ENCODE results near the gene MAMLD1. TPM values are rescaled to one million over a fixed set of nuclear protein-coding genes. Genes with fewer than 3 reads are reported as not detected.

MAMLD1 gene
- total and polyA plus RNA-seq, 9 of the 15 experiments (the other 6 are each of a cell fraction or from before 2014, with no cell fraction given), result 0.12 to 0.18 TPM; not detected in 7

- CTCF ChIA-PET (ENCODE audit: low intra/inter-chr PET ratio), result no interaction called here
- H3K79me2 ChIP-seq (ENCODE audit: control insufficient read depth, insufficient read depth, low read length), result no peaks in the 10 kb centered on the region
- no peak for TF ChIP-seq TBL1XR1 (IDR thresholded peaks at IDR 0.05; ENCODE audit: low read length in 2 of 2)
- H3K4me1 ChIP-seq (replicated peaks in 1 of 2; ENCODE audit: control insufficient read depth in 2 of 2, insufficient read depth in 2 of 2, low read length in 2 of 2), result no peaks in the 10 kb centered on the region
- BruUV-seq (replicated peaks), result no TSS peak
- H3K4me3 ChIP-seq, result no peak overlapping the region
- intact Hi-C loops (cut with micrococcal nuclease) (no loop called here), in situ Hi-C loops (cut with MboI) (no loop called here)
- no peak for DNase-seq (ENCODE audit: extremely low read depth in 1 of 4, low spot score in 3 of 4)
- H3K36me3 ChIP-seq (ENCODE audit: control insufficient read depth, insufficient read depth, low read length), result no peaks in the 10 kb centered on the region
- no peak overlapping the region for H3K9ac ChIP-seq (ENCODE audit: insufficient read depth in 1 of 2, low read depth in 2 of 2, low read length in 2 of 2)
- no peak for ATAC-seq
- no peak overlapping the region for H2AFZ ChIP-seq (ENCODE audit: low read depth, low read length)
- H3K9me3 ChIP-seq (replicated peaks; ENCODE audit: control insufficient read depth, insufficient read depth, low read depth, low read length), result no peaks in the 10 kb centered on the region
- no peak for FAIRE-seq
- H3K27me3 ChIP-seq (ENCODE audit: control insufficient read depth in 2 of 2, insufficient read depth in 2 of 2, low read length in 2 of 2), result no peaks in the 10 kb centered on the region; a peak in 1 of 5 replicates
- H3K9me1 ChIP-seq (ENCODE audit: control insufficient read depth, insufficient read depth, low read length), result no peaks in the 10 kb centered on the region
- POLR2A ChIA-PET, result interaction anchor here (0.8 kb wide), 1 partner anchor 202 kb away, joined by 3 read pairs; no protein-coding TSS in a partner anchor
- H4K20me1 ChIP-seq (replicated peaks; ENCODE audit: control insufficient read depth, insufficient read depth, low read length), result 0 out of 2 replicates have a peak, but pooled peaks cover 4% of the 10 kb centered on the region
- 0% methylated on average over 2 of the region's 2 CpGs for WGBS (ENCODE audit: insufficient coverage, low coverage, missing lambda C conversion rate)
- no peak overlapping the region for H3K4me2 ChIP-seq (ENCODE audit: insufficient read depth, low read length)
- no peak overlapping the region for H3K27ac ChIP-seq (ENCODE audit: extremely low read depth, low read depth, low read length)
These were observed 45.4 kb downstream of the MAMLD1 start for GRCh38 chrX:150408561-150408960.

- no peak overlapping the region for H3K27ac ChIP-seq (ENCODE audit: extremely low read depth, low read depth, low read length)
- ATAC-seq (no peak), FAIRE-seq (no peak), DNase-seq (ENCODE audit: extremely low read depth in 1 of 4, low spot score in 3 of 4) (no peak)
- no peak overlapping the region for H3K4me3 ChIP-seq
- intact Hi-C loops (cut with micrococcal nuclease), result no loop called here
- H2AFZ ChIP-seq (ENCODE audit: low read depth, low read length), result no peak overlapping the region
- ChIA-PET CTCF (ENCODE audit: low intra/inter-chr PET ratio) (no interaction called here), POLR2A (no interaction called here)
- 0% methylated on average over 3 of the region's 3 CpGs for WGBS (ENCODE audit: insufficient coverage, low coverage, missing lambda C conversion rate)
- H4K20me1 ChIP-seq (replicated peaks; ENCODE audit: control insufficient read depth, insufficient read depth, low read length), result 0 out of 2 replicates have a peak, but pooled peaks cover 4% of the 10 kb centered on the region
- no peaks in the 10 kb centered on the region for H3K9me3 ChIP-seq (replicated peaks; ENCODE audit: control insufficient read depth, insufficient read depth, low read depth, low read length)
- no TSS peak for BruUV-seq (replicated peaks)
- H3K9me1 ChIP-seq (ENCODE audit: control insufficient read depth, insufficient read depth, low read length), result no peaks in the 10 kb centered on the region
- no peaks in the 10 kb centered on the region for H3K79me2 ChIP-seq (ENCODE audit: control insufficient read depth, insufficient read depth, low read length)
- no peak overlapping the region for H3K9ac ChIP-seq (ENCODE audit: insufficient read depth in 1 of 2, low read depth in 2 of 2, low read length in 2 of 2)
- no peaks in the 10 kb centered on the region for H3K4me1 ChIP-seq (replicated peaks in 1 of 2; ENCODE audit: control insufficient read depth in 2 of 2, insufficient read depth in 2 of 2, low read length in 2 of 2)
- in situ Hi-C loops (cut with MboI), result no loop called here
- no peaks in the 10 kb centered on the region; a peak in 1 of 5 replicates for H3K27me3 ChIP-seq (ENCODE audit: control insufficient read depth in 2 of 2, insufficient read depth in 2 of 2, low read length in 2 of 2)
- no peak overlapping the region for H3K4me2 ChIP-seq (ENCODE audit: insufficient read depth, low read length)
- no peaks in the 10 kb centered on the region for H3K36me3 ChIP-seq (ENCODE audit: control insufficient read depth, insufficient read depth, low read length)
- no peak for TF ChIP-seq ZNF445 (CRISPR knock-in tag; IDR thresholded peaks at IDR 0.05; ENCODE audit: low read depth)
- no peak for TF ChIP-seq CBFB (CRISPR knock-in tag; IDR thresholded peaks at IDR 0.05)
- no peak for TF ChIP-seq CREB1 (IDR thresholded peaks at IDR 0.05)
- no peak for TF ChIP-seq CREB1 (CRISPR knock-in tag; IDR thresholded peaks at IDR 0.05)
- no peak for TF ChIP-seq SRSF9 (IDR thresholded peaks at IDR 0.05; ENCODE audit: borderline replicate concordance, low read depth, low read length)
- no peak for TF ChIP-seq HMBOX1 (IDR thresholded peaks at IDR 0.05)
- no peak for TF ChIP-seq CBX8 (IDR thresholded peaks at IDR 0.05; ENCODE audit: borderline replicate concordance, extremely low read depth, low read depth, low read length, poor library complexity, severe bottlenecking)
- TF ChIP-seq ZNF717 (CRISPR knock-in tag; IDR thresholded peaks at IDR 0.05), result no peak
- TF ChIP-seq RNF2 (IDR thresholded peaks at IDR 0.05), result no peak
- TF ChIP-seq CTCFL (IDR thresholded peaks at IDR 0.05; ENCODE audit: borderline replicate concordance, insufficient read depth, low read depth, low read length, poor library complexity, severe bottlenecking), result no peak
These were observed 46.4 kb downstream of the MAMLD1 start for GRCh38 chrX:150409486-150409885.

All from K562 (cell line).